WERI-Rb-1 (cell line): Measurements from ENCODE around the gene GATAD2A.

Experiments
- DNase-seq: peaks from one replicate; pipeline ENCODE4 v3.0.0-alpha.2; 2020
- H3K27ac ChIP-seq: fragments of 250-450 bp; sonication (Bioruptor Pico); 2 replicates; pipeline ENCODE4 v1.5.1; 2020; ENCODE audit warnings: mild to moderate bottlenecking, moderate library complexity
- H3K27me3 ChIP-seq: fragments of 250-450 bp; sonication (Bioruptor Pico); 2 replicates; pipeline ENCODE4 v1.5.1; 2021; ENCODE audit warnings: mild to moderate bottlenecking, low read depth, moderate library complexity; ENCODE audit not compliant: insufficient read depth, severe bottlenecking
- H3K36me3 ChIP-seq: fragments of 250-450 bp; sonication (Bioruptor Pico); 2 replicates; pipeline ENCODE4 v1.5.1; 2020; ENCODE audit warnings: mild to moderate bottlenecking, moderate library complexity
- H3K4me3 ChIP-seq: 2 replicates; pipeline ENCODE4 v1.5.1; 2011; ENCODE audit warnings: low read depth, mild to moderate bottlenecking, control low read depth, low read length
- H3K9me3 ChIP-seq: fragments of 250-450 bp; sonication (Bioruptor Pico); 2 replicates; pipeline ENCODE4 v1.5.1; 2021; ENCODE audit warnings: mild to moderate bottlenecking, moderate library complexity; ENCODE audit not compliant: severe bottlenecking
- CTCF ChIP-seq: IDR thresholded peaks from 2 replicates; pipeline ENCODE4 v1.5.1; 2011; ENCODE audit warnings: low read depth, mild to moderate bottlenecking, control low read depth, inconsistent platforms, low read length

The GATAD2A gene

GRCh38 chr19:19418555-19419260, 13.2 kb downstream of the GATAD2A start:
- no peaks in the 10 kb centered on the region for H3K27me3 ChIP-seq
- H3K9me3 ChIP-seq = no peaks in the 10 kb centered on the region
- TF ChIP-seq CTCF = no peak
- H3K4me3 ChIP-seq = no peak overlapping the region
- H3K27ac ChIP-seq = no peak overlapping the region
- no peaks in the 10 kb centered on the region; the same call in 1 of the 2 replicates for H3K36me3 ChIP-seq
- no peak for DNase-seq

- Histone ChIP-seq H3K27me3 (no peaks in the 10 kb centered on the region), H3K9me3 (no peaks in the 10 kb centered on the region), H3K36me3 (no peaks in the 10 kb centered on the region; the same call in 1 of the 2 replicates), H3K27ac (no peak overlapping the region), H3K4me3 (no peak overlapping the region)
- no peak for TF ChIP-seq CTCF
- no peak for DNase-seq
These were observed 15.3 kb downstream of the GATAD2A start for GRCh38 chr19:19420570-19421298.

- H3K27ac ChIP-seq = no peak overlapping the region
- TF ChIP-seq CTCF = no peak
- no peaks in the 10 kb centered on the region; the same call in 1 of the 2 replicates for H3K36me3 ChIP-seq
- DNase-seq = no peak
- H3K27me3 ChIP-seq = no peaks in the 10 kb centered on the region
- no peak overlapping the region for H3K4me3 ChIP-seq
- H3K9me3 ChIP-seq = no peaks in the 10 kb centered on the region
These were observed 15.8 kb downstream of the GATAD2A start for GRCh38 chr19:19421299-19421696.

GRCh38 chr19:19422156-19422555, 16.7 kb downstream of the GATAD2A start:
- no peak for DNase-seq
- Histone ChIP-seq H3K4me3 (no peak overlapping the region), H3K9me3 (no peaks in the 10 kb centered on the region), H3K27me3 (no peaks in the 10 kb centered on the region), H3K36me3 (no peaks in the 10 kb centered on the region; the same call in 1 of the 2 replicates), H3K27ac (no peak overlapping the region)
- no peak for TF ChIP-seq CTCF

GRCh38 chr19:19423322-19423721, 17.8 kb downstream of the GATAD2A start:
- no peak for TF ChIP-seq CTCF
- DNase-seq = no peak
- Histone ChIP-seq H3K4me3 (no peak overlapping the region), H3K36me3 (peaks cover 2% of the 10 kb centered on the region), H3K27me3 (no peaks in the 10 kb centered on the region), H3K9me3 (no peaks in the 10 kb centered on the region), H3K27ac (no peak overlapping the region)
